H1 (cell line): ENCODE measurements around the gene CHCHD3. TPM values are rescaled to one million over a fixed set of nuclear protein-coding genes. Genes with fewer than 3 reads are reported as not detected.

ENCODE experiments used
- CTCF ChIA-PET: fragments of 300-600 bp; sonication (Branson Sonifier 250); formaldehyde crosslinking; loops from one replicate; lab custom pipeline; 2021; ENCODE audit not compliant: partially characterized antibody; lab: Charles Lee
- POLR2A ChIA-PET: fragments of 300-600 bp; sonication (Branson Sonifier 250); formaldehyde crosslinking; loops from one replicate; lab custom pipeline; 2021; ENCODE audit warnings: inconsistent platforms; ENCODE audit not compliant: partially characterized antibody; lab: Charles Lee
- DNase-seq, 2 experiments: peaks; one replicate each; pipeline versions ENCODE4 v3.0.0 to v3.0.0-alpha.2; 2010 to 2022; ENCODE audit warnings: low spot score in 2 of 2, low read depth in 1 of 2, mixed read lengths in 1 of 2
- FAIRE-seq: peaks from 2 replicates; lab custom pipeline; 2011; peaks lifted over from hg19 to GRCh38; lab: Jason Lieb, UNC
- H2AFZ ChIP-seq: 2 replicates; pipeline ENCODE4 v1.8.1; 2012; ENCODE audit warnings: low read length, inconsistent platforms
- H2AK5ac ChIP-seq: 2 replicates; pipeline ENCODE4 v1.6.1; 2013; ENCODE audit warnings: low read depth, low read length
- H2BK120ac ChIP-seq: replicated peaks from 2 replicates; pipeline ENCODE3; 2013; ENCODE audit warnings: low read depth, low read length, inconsistent platforms
- H2BK12ac ChIP-seq: 2 replicates; pipeline ENCODE4 v1.6.1; 2013; ENCODE audit warnings: low read depth, low read length
- H2BK15ac ChIP-seq: 2 replicates; pipeline ENCODE4 v1.6.1; 2013; ENCODE audit warnings: low read length
- H2BK20ac ChIP-seq: 2 replicates; pipeline ENCODE4 v1.6.1; 2013; ENCODE audit warnings: low read length
- H2BK5ac ChIP-seq: 2 replicates; pipeline ENCODE4 v1.6.1; 2013; ENCODE audit warnings: low read depth, low read length
- H3K14ac ChIP-seq: 2 replicates; pipeline ENCODE4 v1.6.1; 2013; ENCODE audit warnings: inconsistent platforms; ENCODE audit not compliant: insufficient read length
- H3K18ac ChIP-seq: 2 replicates; pipeline ENCODE4 v1.6.1; 2013; ENCODE audit warnings: low read length; ENCODE audit errors: extremely low read depth
- H3K23ac ChIP-seq: 2 replicates; pipeline ENCODE4 v1.6.1; 2013; ENCODE audit warnings: inconsistent platforms; ENCODE audit not compliant: insufficient read length
- H3K23me2 ChIP-seq: 2 replicates; pipeline ENCODE4 v1.6.1; 2013; ENCODE audit warnings: low read depth, low read length
- H3K27ac ChIP-seq: 2 replicates; pipeline ENCODE4 v1.6.1; 2011; ENCODE audit warnings: low read depth, low read length, inconsistent platforms
- H3K27me3 ChIP-seq, 4 experiments: replicated peaks in 1 of 4; 1 replicate in 1 of 4; 2 replicates in 3 of 4; pipeline versions ENCODE4 v1.6.1 to v1.8.1; 2011 to 2013; ENCODE audit warnings: low read length in 3 of 4, mild to moderate bottlenecking in 3 of 4, inconsistent platforms in 2 of 4, mixed read lengths in 2 of 4, moderate library complexity in 1 of 4; ENCODE audit not compliant: control insufficient read depth in 3 of 4, insufficient read depth in 3 of 4; ENCODE audit errors: extremely low read depth in 1 of 4
- H3K36me3 ChIP-seq, 4 experiments: 2 replicates each; pipeline versions ENCODE4 v1.6.1 to v1.8.1; 2011 to 2013; ENCODE audit warnings: mild to moderate bottlenecking in 4 of 4, low read length in 3 of 4, moderate library complexity in 2 of 4, control low read depth in 1 of 4, inconsistent platforms in 1 of 4; ENCODE audit not compliant: insufficient read depth in 4 of 4, control insufficient read depth in 2 of 4
- H3K4ac ChIP-seq: replicated peaks from 2 replicates; pipeline ENCODE3; 2013; ENCODE audit warnings: low read length, low read depth, mixed read lengths, inconsistent platforms; ENCODE audit not compliant: insufficient read length
- H3K4me1 ChIP-seq, 4 experiments: replicated peaks in 1 of 4; 1 replicate in 1 of 4; 2 replicates in 3 of 4; pipeline versions ENCODE4 v1.6.1 to v1.8.1; 2011 to 2013; ENCODE audit warnings: low read length in 3 of 4, inconsistent platforms in 2 of 4, mixed read lengths in 1 of 4; ENCODE audit not compliant: insufficient read depth in 4 of 4, control insufficient read depth in 3 of 4
- H3K4me2 ChIP-seq, 2 experiments: 2 replicates each; pipeline versions ENCODE4 v1.6.1 to v1.8.1; 2011 to 2013; ENCODE audit warnings: low read depth in 2 of 2, low read length in 2 of 2, control low read depth in 1 of 2, inconsistent platforms in 1 of 2, mild to moderate bottlenecking in 1 of 2; ENCODE audit not compliant: insufficient read depth in 1 of 2
- H3K4me3 ChIP-seq, 4 experiments: fragments of 200-600, 300-600 bp in 1 of 4; sonication (generic), shearing (Covaris generic), sonication (Bioruptor Twin) in 1 of 4; 2 replicates each; pipeline versions ENCODE4 v1.5.1 to v1.8.1; 2011 to 2016; ENCODE audit warnings: low read length in 4 of 4, low read depth in 3 of 4, control low read depth in 2 of 4, inconsistent platforms in 2 of 4, mild to moderate bottlenecking in 2 of 4, mixed read lengths in 1 of 4, moderate library complexity in 1 of 4; ENCODE audit not compliant: insufficient read depth in 2 of 4; ENCODE audit errors: extremely low read depth in 1 of 4
- H3K56ac ChIP-seq: replicated peaks from 2 replicates; pipeline ENCODE3; 2013; ENCODE audit warnings: low read depth, mild to moderate bottlenecking, mixed read lengths, low read length, inconsistent platforms; ENCODE audit not compliant: insufficient read length
- H3K79me1 ChIP-seq: 2 replicates; pipeline ENCODE4 v1.6.1; 2013; ENCODE audit warnings: low read depth, low read length, control low read depth
- H3K79me2 ChIP-seq, 2 experiments: 2 replicates each; pipeline versions ENCODE4 v1.6.1 to v1.8.1; 2012 to 2013; ENCODE audit warnings: low read length in 2 of 2, mild to moderate bottlenecking in 2 of 2, inconsistent platforms in 1 of 2; ENCODE audit not compliant: insufficient read depth in 2 of 2, control insufficient read depth in 1 of 2
- H3K9ac ChIP-seq, 4 experiments: replicated peaks in 1 of 4; 1 replicate in 1 of 4; 2 replicates in 3 of 4; pipeline versions ENCODE4 v1.6.1 to v1.8.1; 2011 to 2013; ENCODE audit warnings: low read depth in 3 of 4, low read length in 3 of 4, control low read depth in 2 of 4, mild to moderate bottlenecking in 2 of 4, moderate library complexity in 2 of 4, inconsistent platforms in 1 of 4; ENCODE audit errors: extremely low read depth in 1 of 4
- H3K9me3 ChIP-seq, 2 experiments: 2 replicates each; pipeline versions ENCODE4 v1.6.1 to v1.8.1; 2012 to 2013; ENCODE audit warnings: mild to moderate bottlenecking in 2 of 2, moderate library complexity in 2 of 2, control low read depth in 1 of 2, inconsistent platforms in 1 of 2, low read depth in 1 of 2, low read length in 1 of 2, mixed read lengths in 1 of 2; ENCODE audit not compliant: insufficient read depth in 2 of 2
- H4K20me1 ChIP-seq, 2 experiments: replicated peaks in 1 of 2; 2 replicates each; pipeline versions ENCODE3 to v1.8.1; 2011 to 2013; ENCODE audit warnings: inconsistent platforms in 2 of 2, low read length in 2 of 2, mild to moderate bottlenecking in 1 of 2; ENCODE audit not compliant: insufficient read depth in 2 of 2, control insufficient read depth in 1 of 2
- H4K5ac ChIP-seq: 2 replicates; pipeline ENCODE4 v1.6.1; 2013; ENCODE audit warnings: low read length, low read depth, mixed read lengths, inconsistent platforms; ENCODE audit not compliant: insufficient read length
- H4K8ac ChIP-seq: 2 replicates; pipeline ENCODE4 v1.8.0; 2013; ENCODE audit warnings: mild to moderate bottlenecking, moderate library complexity, low read length, inconsistent platforms; ENCODE audit not compliant: insufficient read depth; ENCODE audit errors: extremely low read depth
- H4K91ac ChIP-seq: replicated peaks from 2 replicates; pipeline ENCODE3; 2013; ENCODE audit warnings: low read length, mixed read lengths, inconsistent platforms; ENCODE audit not compliant: insufficient read length
- CBX8 ChIP-seq: fragments of 300-800, 300-1000 bp; sonication (generic); IDR thresholded peaks from 2 replicates; pipeline ENCODE4 v1.7.1; 2016; ENCODE audit warnings: low read depth, low read length, borderline replicate concordance
- CREB1 ChIP-seq: IDR thresholded peaks from 2 replicates; pipeline ENCODE4 v1.6.1; 2012; ENCODE audit warnings: inconsistent platforms
- GABPA ChIP-seq: IDR thresholded peaks from 2 replicates; pipeline ENCODE4 v1.6.1; 2011; ENCODE audit warnings: mild to moderate bottlenecking, low read length, moderate library complexity, borderline replicate concordance; ENCODE audit not compliant: insufficient read depth
- NRF1 ChIP-seq: IDR thresholded peaks from 2 replicates; pipeline ENCODE4 v1.6.1; 2011; ENCODE audit warnings: mild to moderate bottlenecking, low read depth, low read length, improper control_type of control experiment
- POLR2A ChIP-seq, 2 experiments: IDR thresholded peaks; 1 replicate in 1 of 2; 2 replicates in 1 of 2; pipeline ENCODE4 v1.6.1; 2011; ENCODE audit warnings: low read depth in 2 of 2, low read length in 2 of 2, mild to moderate bottlenecking in 2 of 2; ENCODE audit errors: control extremely low read depth in 1 of 2
- POLR2AphosphoS5 ChIP-seq: IDR thresholded peaks from 2 replicates; pipeline ENCODE4 v1.6.1; 2011; ENCODE audit warnings: low read depth, low read length
- RAD21 ChIP-seq, 2 experiments: IDR thresholded peaks in 1 of 2; conservative IDR thresholded peaks in 1 of 2; 2 replicates each; pipeline ENCODE4 v1.6.1; 2011; ENCODE audit warnings: low read depth in 2 of 2, low read length in 2 of 2, improper control_type of control experiment in 1 of 2, inconsistent platforms in 1 of 2, mild to moderate bottlenecking in 1 of 2, moderate library complexity in 1 of 2
- SAP30 ChIP-seq: fragments of 300-600 bp; sonication (generic); IDR thresholded peaks from 2 replicates; pipeline ENCODE4 v1.7.1; 2012; ENCODE audit warnings: low read length, moderate library complexity, mild to moderate bottlenecking, inconsistent platforms; ENCODE audit not compliant: insufficient read depth, insufficient replicate concordance
- SIN3A ChIP-seq, 2 experiments: IDR thresholded peaks in 1 of 2; conservative IDR thresholded peaks in 1 of 2; 2 replicates each; pipeline ENCODE4 v1.6.1; 2011 to 2012; ENCODE audit warnings: low read length in 2 of 2, improper control_type of control experiment in 1 of 2, low read depth in 1 of 2, mild to moderate bottlenecking in 1 of 2
- SUZ12 ChIP-seq: fragments of 200-600 bp; sonication (generic); IDR thresholded peaks from 2 replicates; pipeline ENCODE4 v1.6.1; 2012; ENCODE audit warnings: mild to moderate bottlenecking, inconsistent platforms, low read length, moderate library complexity, mixed read lengths
- YY1 ChIP-seq: IDR thresholded peaks from 2 replicates; pipeline ENCODE4 v1.6.1; 2011; ENCODE audit warnings: low read depth, mild to moderate bottlenecking, low read length
- WGBS, 2 experiments: shearing (Covaris generic) in 1 of 2; methylation state at CpG; one replicate each; pipeline versions ENCODE4 v1.1.6 to v1.1.7; 2013 to 2015; ENCODE audit warnings: low lambda C conversion rate in 2 of 2, mixed read lengths in 2 of 2, inconsistent platforms in 1 of 2, low coverage in 1 of 2, missing lambda C conversion rate in 1 of 2; ENCODE audit not compliant: insufficient replicate concordance in 2 of 2, insufficient coverage in 1 of 2, insufficient read length in 1 of 2; ENCODE audit errors: extremely low coverage in 1 of 2, missing lambda C conversion rate in 1 of 2; 5-methylcytosine and 5-hydroxymethylcytosine counted together
- polyA plus RNA-seq, 7 experiments: library from polyadenylated mRNA; depleted of rRNA in 3 of 7; stranded (reverse) in 5 of 7; unstranded in 2 of 7; fragments of >200 nt in 5 of 7; fragments of 200-250 nt in 2 of 7; gene quantifications; 1 replicate in 5 of 7; 2 replicates in 1 of 7; 4 replicates in 1 of 7; pipeline versions ENCODE4 v1.2.1 to v1.2.3, GENCODE V29; 2011 to 2013; ENCODE audit warnings: missing spikeins in 2 of 7, mixed read lengths in 2 of 7
- total RNA-seq: library from RNA; stranded (reverse); fragmentation: NEBNext Ultra II Directional; extraction: Animal tissue kit (Norgen Biotek cat#: 25700); gene quantifications from 2 replicates; pipeline ENCODE4 v1.2.1, GENCODE V29; 2021
- TF ChIP-seq, protein P1 (sequence below): IDR thresholded peaks from 2 replicates; pipeline ENCODE4 v1.6.1; 2012; ENCODE audit warnings: inconsistent platforms
- TF ChIP-seq, protein P2 (sequence below): IDR thresholded peaks from 2 replicates; pipeline ENCODE4 v1.6.1; 2011; ENCODE audit warnings: low read length, improper control_type of control experiment

CHCHD3 gene
- total and polyA plus RNA-seq, 2 of the 8 experiments (the other 6 are each of a cell fraction or from before 2014, with no cell fraction given): 42.9 to 137 TPM

DNA sequence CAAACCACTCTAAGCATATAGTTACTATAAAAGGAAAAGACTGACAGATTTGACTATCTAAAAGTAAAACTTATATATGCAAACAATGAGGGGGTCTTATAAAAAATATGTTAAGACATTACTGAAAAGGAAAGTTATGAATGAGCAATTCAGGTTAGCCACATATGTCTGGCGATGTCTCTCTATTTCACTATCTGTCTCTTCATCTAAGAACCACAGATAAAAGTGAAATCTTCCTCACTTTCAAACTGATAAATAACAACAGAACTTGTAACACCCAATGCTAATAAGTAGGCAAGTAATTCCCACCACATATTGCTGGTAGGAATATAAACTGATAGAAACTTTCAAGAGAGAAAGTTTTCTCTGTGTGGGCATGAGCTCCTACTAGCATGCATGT is 138.2 kb downstream of the CHCHD3 start:
- no peak overlapping the region for H3K9ac ChIP-seq
- H2BK120ac ChIP-seq: no peak overlapping the region
- no peak overlapping the region for H2AK5ac ChIP-seq
- no peak for DNase-seq
- H3K79me1 ChIP-seq: no peaks in the 10 kb centered on the region
- no peak overlapping the region for H2BK5ac ChIP-seq
- no peak overlapping the region for H3K56ac ChIP-seq
- no peak overlapping the region for H2BK20ac ChIP-seq
- no peak overlapping the region for H4K91ac ChIP-seq
- no peaks in the 10 kb centered on the region for H3K23me2 ChIP-seq
- 75% methylated on average over 1 of the region's 1 CpG; no CpG with 5 or more reads in 1 of the 2 experiments for WGBS, 2 experiments
- no peak for FAIRE-seq
- H3K4me1 ChIP-seq: no peaks in the 10 kb centered on the region
- no peak overlapping the region for H2BK15ac ChIP-seq
- H4K8ac ChIP-seq: no peak overlapping the region
- H2BK12ac ChIP-seq: no peak overlapping the region
- H3K18ac ChIP-seq: no peak overlapping the region
- H3K4ac ChIP-seq: no peak overlapping the region
- H3K14ac ChIP-seq: no peak overlapping the region
- POLR2A ChIA-PET: no interaction called here
- no peak overlapping the region for H4K5ac ChIP-seq
- H3K4me2 ChIP-seq: no peak overlapping the region
- CTCF ChIA-PET: no interaction called here
- H3K4me3 ChIP-seq: no peak overlapping the region
- no peak overlapping the region for H3K23ac ChIP-seq
- TF ChIP-seq, protein P1, sequence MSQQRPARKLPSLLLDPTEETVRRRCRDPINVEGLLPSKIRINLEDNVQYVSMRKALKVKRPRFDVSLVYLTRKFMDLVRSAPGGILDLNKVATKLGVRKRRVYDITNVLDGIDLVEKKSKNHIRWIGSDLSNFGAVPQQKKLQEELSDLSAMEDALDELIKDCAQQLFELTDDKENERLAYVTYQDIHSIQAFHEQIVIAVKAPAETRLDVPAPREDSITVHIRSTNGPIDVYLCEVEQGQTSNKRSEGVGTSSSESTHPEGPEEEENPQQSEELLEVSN: no peak
- no peak for TF ChIP-seq RAD21 (IDR thresholded peaks at IDR 0.05 in 1 of 2, conservative IDR thresholded peaks at IDR 0.05 in 1 of 2; ENCODE audit: low read depth in 2 of 2, low read length in 2 of 2)
- TF ChIP-seq NRF1: no peak
- no peak for TF ChIP-seq CBX8
- TF ChIP-seq SIN3A (conservative IDR thresholded peaks at IDR 0.05 in 1 of 2, IDR thresholded peaks at IDR 0.05 in 1 of 2; ENCODE audit: low read depth in 1 of 2, low read length in 2 of 2): no peak
- no peak for TF ChIP-seq GABPA
- TF ChIP-seq POLR2AphosphoS5: no peak
- no peak for TF ChIP-seq POLR2A (IDR thresholded peaks at IDR 0.05; ENCODE audit: control extremely low read depth in 1 of 2, low read depth in 2 of 2, low read length in 2 of 2)
- no peak for TF ChIP-seq CREB1
- TF ChIP-seq, protein P2, sequence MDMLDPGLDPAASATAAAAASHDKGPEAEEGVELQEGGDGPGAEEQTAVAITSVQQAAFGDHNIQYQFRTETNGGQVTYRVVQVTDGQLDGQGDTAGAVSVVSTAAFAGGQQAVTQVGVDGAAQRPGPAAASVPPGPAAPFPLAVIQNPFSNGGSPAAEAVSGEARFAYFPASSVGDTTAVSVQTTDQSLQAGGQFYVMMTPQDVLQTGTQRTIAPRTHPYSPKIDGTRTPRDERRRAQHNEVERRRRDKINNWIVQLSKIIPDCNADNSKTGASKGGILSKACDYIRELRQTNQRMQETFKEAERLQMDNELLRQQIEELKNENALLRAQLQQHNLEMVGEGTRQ: no peak
- TF ChIP-seq SAP30: no peak
- no peak for TF ChIP-seq SUZ12
- no peak for TF ChIP-seq YY1
- H3K27me3 ChIP-seq: no peaks in the 10 kb centered on the region
- H3K79me2 ChIP-seq: peaks cover 0 to 2% of the 10 kb centered on the region in 2 experiments; a peak in 1 of 4 replicates
- peaks cover 0 to under 1% of the 10 kb centered on the region in 2 experiments for H4K20me1 ChIP-seq
- H2AFZ ChIP-seq: no peak overlapping the region
- no peaks in the 10 kb centered on the region for H3K9me3 ChIP-seq
- no peak overlapping the region for H3K27ac ChIP-seq
- no peaks in the 10 kb centered on the region for H3K36me3 ChIP-seq
